Loucy (cell line): Measurements from ENCODE around the gene TTC21A.

Experiments
- H2AFZ ChIP-seq: fragments of 200-600 bp; sonication (generic); 2 replicates; pipeline ENCODE4 v1.6.0; 2016; ENCODE audit warnings: antibody characterized with exemption, mild to moderate bottlenecking, low read length, moderate library complexity
- H3F3A ChIP-seq: fragments of 200-600 bp; 2 replicates; pipeline ENCODE4 v1.6.0; 2016; ENCODE audit warnings: antibody characterized with exemption, low read depth, mild to moderate bottlenecking
- H3K27me3 ChIP-seq: fragments of 200-600 bp; sonication (generic); 2 replicates; pipeline ENCODE4 v1.6.1; 2014; ENCODE audit warnings: low read length, mild to moderate bottlenecking; ENCODE audit not compliant: insufficient read depth, poor library complexity, severe bottlenecking
- H3K36me3 ChIP-seq: fragments of 200-600 bp; sonication (generic); 2 replicates; pipeline ENCODE4 v1.6.1; 2016; ENCODE audit warnings: low read length; ENCODE audit not compliant: insufficient read depth
- H3K4me1 ChIP-seq: fragments of 200-600 bp; sonication (generic); 2 replicates; pipeline ENCODE4 v1.5.1; 2014; ENCODE audit warnings: low read length, mild to moderate bottlenecking; ENCODE audit not compliant: insufficient read depth, poor library complexity, severe bottlenecking
- H3K4me2 ChIP-seq: fragments of 200-600 bp; sonication (generic); 2 replicates; pipeline ENCODE4 v1.6.0; 2014; ENCODE audit warnings: antibody characterized with exemption, low read length, low read depth, mild to moderate bottlenecking; ENCODE audit not compliant: poor library complexity, severe bottlenecking
- H3K4me3 ChIP-seq: fragments of 200-600 bp; sonication (generic); 2 replicates; pipeline ENCODE4 v1.5.1; 2014; ENCODE audit warnings: low read length, mild to moderate bottlenecking, mixed read lengths; ENCODE audit not compliant: poor library complexity, severe bottlenecking
- H3K79me2 ChIP-seq: fragments of 200-600 bp; sonication (generic); 2 replicates; pipeline ENCODE4 v1.6.1; 2014; ENCODE audit warnings: low read length; ENCODE audit not compliant: insufficient read depth
- H3K9ac ChIP-seq: fragments of 200-600 bp; sonication (generic); 2 replicates; pipeline ENCODE4 v1.6.0; 2014; ENCODE audit warnings: mild to moderate bottlenecking, low read depth, low read length, moderate library complexity; ENCODE audit not compliant: poor library complexity, severe bottlenecking
- H3K9me2 ChIP-seq: fragments of 200-600 bp; sonication (generic); replicated peaks from 2 replicates; pipeline ENCODE4 v1.6.1; 2016; ENCODE audit warnings: low read depth, low read length, mixed read lengths
- H3K9me3 ChIP-seq: fragments of 200-600 bp; sonication (generic); 2 replicates; pipeline ENCODE4 v1.6.1; 2014; ENCODE audit warnings: mild to moderate bottlenecking, antibody characterized with exemption, low read length, low read depth; ENCODE audit not compliant: insufficient read depth
- H4K20me1 ChIP-seq: fragments of 200-600 bp; sonication (generic); 2 replicates; pipeline ENCODE4 v1.6.0; 2014; ENCODE audit warnings: antibody characterized with exemption, low read length, mild to moderate bottlenecking; ENCODE audit not compliant: insufficient read depth, poor library complexity, severe bottlenecking
- CTCF ChIP-seq: fragments of 200-600 bp; sonication (generic); conservative IDR thresholded peaks from 2 replicates; pipeline ENCODE4 v1.5.1; 2014; ENCODE audit warnings: mild to moderate bottlenecking, antibody characterized with exemption, low read length
- EZH2phosphoT487 ChIP-seq: fragments of 200-600 bp; IDR thresholded peaks from 2 replicates; pipeline ENCODE4 v1.6.1; 2018; ENCODE audit warnings: antibody characterized with exemption, mild to moderate bottlenecking, moderate library complexity, borderline replicate concordance

The TTC21A gene

GRCh38 chr3:39166932-39167532, 59.6 kb downstream of the TTC21A start:
- H3K9me3 ChIP-seq: no peaks in the 10 kb centered on the region
- no peak overlapping the region for H3K9ac ChIP-seq
- H4K20me1 ChIP-seq: no peaks in the 10 kb centered on the region
- no peaks in the 10 kb centered on the region for H3K36me3 ChIP-seq
- H3K27me3 ChIP-seq: no peaks in the 10 kb centered on the region
- no peaks in the 10 kb centered on the region for H3F3A ChIP-seq
- peaks cover 13% of the 10 kb centered on the region for H3K4me1 ChIP-seq
- no peak for TF ChIP-seq EZH2phosphoT487
- no peak for TF ChIP-seq CTCF
- no peaks in the 10 kb centered on the region for H3K9me2 ChIP-seq
- no peaks in the 10 kb centered on the region for H3K79me2 ChIP-seq
- H2AFZ ChIP-seq: no peak overlapping the region
- H3K4me3 ChIP-seq: no peak overlapping the region
- H3K4me2 ChIP-seq: no peak overlapping the region

GRCh38 chr3:39168156-39168780, 60.8 kb downstream of the TTC21A start:
- H3K9ac ChIP-seq: no peak overlapping the region
- no peak for TF ChIP-seq EZH2phosphoT487
- no peak for TF ChIP-seq CTCF

GRCh38 chr3:39169712-39170111, 62.2 kb downstream of the TTC21A start:
- H4K20me1 ChIP-seq: no peaks in the 10 kb centered on the region
- no peaks in the 10 kb centered on the region for H3K9me3 ChIP-seq
- TF ChIP-seq CTCF (no peak), EZH2phosphoT487 (no peak)
- H3K9ac ChIP-seq: no peak overlapping the region
- no peak overlapping the region for H3K4me2 ChIP-seq
- H3K4me1 ChIP-seq: peaks cover 13% of the 10 kb centered on the region
- no peaks in the 10 kb centered on the region for H3K9me2 ChIP-seq
- no peaks in the 10 kb centered on the region for H3K79me2 ChIP-seq
- H3K4me3 ChIP-seq: no peak overlapping the region
- H3K36me3 ChIP-seq: no peaks in the 10 kb centered on the region
- H3F3A ChIP-seq: no peaks in the 10 kb centered on the region
- no peaks in the 10 kb centered on the region for H3K27me3 ChIP-seq
- H2AFZ ChIP-seq: no peak overlapping the region

More at GRCh38 chr3:39168156-39168780, 60.8 kb downstream of the TTC21A start:
- no peaks in the 10 kb centered on the region for H3K9me2 ChIP-seq
- H3K4me2 ChIP-seq: no peak overlapping the region
- no peaks in the 10 kb centered on the region for H3K27me3 ChIP-seq
- peaks cover 13% of the 10 kb centered on the region for H3K4me1 ChIP-seq
- H3K4me3 ChIP-seq: no peak overlapping the region
- H3K36me3 ChIP-seq: no peaks in the 10 kb centered on the region
- H3K79me2 ChIP-seq: no peaks in the 10 kb centered on the region
- H3K9me3 ChIP-seq: no peaks in the 10 kb centered on the region
- no peaks in the 10 kb centered on the region for H3F3A ChIP-seq
- no peaks in the 10 kb centered on the region for H4K20me1 ChIP-seq
- no peak overlapping the region for H2AFZ ChIP-seq
